ENCODE data around the gene CBX3. TPM values are rescaled to one million over a fixed set of nuclear protein-coding genes. Genes with fewer than 3 reads are reported as not detected.

The CBX3 gene
- total RNA-seq, 3 donors from 2014 or later (not counting 1 experiment from before 2014, with no cell fraction given): 103 to 126 (median 109) TPM

DNA sequence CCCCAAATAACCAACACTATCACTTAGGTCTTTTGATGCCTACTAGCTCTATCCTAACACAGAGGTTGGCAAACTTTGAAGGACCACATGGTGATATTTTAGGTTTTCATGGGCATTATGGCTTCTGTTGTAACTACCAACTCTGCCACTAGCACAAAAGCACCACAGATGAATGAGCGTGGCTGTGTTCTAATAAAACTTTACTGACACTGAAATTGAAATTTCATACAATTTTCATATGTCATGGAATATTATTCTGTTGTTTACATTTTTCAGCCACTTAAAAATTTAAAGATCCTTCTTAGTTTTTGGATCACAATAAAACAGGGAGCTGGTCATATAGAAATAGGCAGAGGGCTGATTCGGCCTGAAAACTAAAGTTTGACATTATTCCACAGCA is 26.4 kb downstream of the CBX3 start:
- Histone ChIP-seq H3K9me3 (ENCODE audit: control insufficient read depth, insufficient read depth, low read length) (no peaks in the 10 kb centered on the region), H3K36me3 (ENCODE audit: control insufficient read depth, insufficient read depth, low read length) (no peaks in the 10 kb centered on the region), H3K4me3 (ENCODE audit: low read length) (no peak overlapping the region), H3K4me1 (ENCODE audit: control insufficient read depth, insufficient read depth, low read length) (no peaks in the 10 kb centered on the region), H3K27ac (ENCODE audit: low read length) (no peak overlapping the region), H3K27me3 (ENCODE audit: control insufficient read depth, insufficient read depth, low read length) (peaks cover 3% of the 10 kb centered on the region)
- Mint-ChIP-seq H3K27ac (no peak overlapping the region), H3K27me3 (ENCODE audit: low read depth in 2 of 2) (peaks cover 0 to 11% of the 10 kb centered on the region in 2 donors), H3K9me3 (no peaks in the 10 kb centered on the region), H3K4me1 (no peaks in the 10 kb centered on the region), H3K36me3 (no peaks in the 10 kb centered on the region), H3K4me3 (no peak overlapping the region)
- intact Hi-C loops (cut with micrococcal nuclease): no loop called here
- ATAC-seq (no peak), DNase-seq (no peak)
- TF ChIP-seq, protein P1, sequence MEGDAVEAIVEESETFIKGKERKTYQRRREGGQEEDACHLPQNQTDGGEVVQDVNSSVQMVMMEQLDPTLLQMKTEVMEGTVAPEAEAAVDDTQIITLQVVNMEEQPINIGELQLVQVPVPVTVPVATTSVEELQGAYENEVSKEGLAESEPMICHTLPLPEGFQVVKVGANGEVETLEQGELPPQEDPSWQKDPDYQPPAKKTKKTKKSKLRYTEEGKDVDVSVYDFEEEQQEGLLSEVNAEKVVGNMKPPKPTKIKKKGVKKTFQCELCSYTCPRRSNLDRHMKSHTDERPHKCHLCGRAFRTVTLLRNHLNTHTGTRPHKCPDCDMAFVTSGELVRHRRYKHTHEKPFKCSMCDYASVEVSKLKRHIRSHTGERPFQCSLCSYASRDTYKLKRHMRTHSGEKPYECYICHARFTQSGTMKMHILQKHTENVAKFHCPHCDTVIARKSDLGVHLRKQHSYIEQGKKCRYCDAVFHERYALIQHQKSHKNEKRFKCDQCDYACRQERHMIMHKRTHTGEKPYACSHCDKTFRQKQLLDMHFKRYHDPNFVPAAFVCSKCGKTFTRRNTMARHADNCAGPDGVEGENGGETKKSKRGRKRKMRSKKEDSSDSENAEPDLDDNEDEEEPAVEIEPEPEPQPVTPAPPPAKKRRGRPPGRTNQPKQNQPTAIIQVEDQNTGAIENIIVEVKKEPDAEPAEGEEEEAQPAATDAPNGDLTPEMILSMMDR (IDR thresholded peaks at IDR 0.05): no peak
- WGBS (ENCODE audit: insufficient coverage): 95% methylated on average over 2 of the region's 2 CpGs

DNA sequence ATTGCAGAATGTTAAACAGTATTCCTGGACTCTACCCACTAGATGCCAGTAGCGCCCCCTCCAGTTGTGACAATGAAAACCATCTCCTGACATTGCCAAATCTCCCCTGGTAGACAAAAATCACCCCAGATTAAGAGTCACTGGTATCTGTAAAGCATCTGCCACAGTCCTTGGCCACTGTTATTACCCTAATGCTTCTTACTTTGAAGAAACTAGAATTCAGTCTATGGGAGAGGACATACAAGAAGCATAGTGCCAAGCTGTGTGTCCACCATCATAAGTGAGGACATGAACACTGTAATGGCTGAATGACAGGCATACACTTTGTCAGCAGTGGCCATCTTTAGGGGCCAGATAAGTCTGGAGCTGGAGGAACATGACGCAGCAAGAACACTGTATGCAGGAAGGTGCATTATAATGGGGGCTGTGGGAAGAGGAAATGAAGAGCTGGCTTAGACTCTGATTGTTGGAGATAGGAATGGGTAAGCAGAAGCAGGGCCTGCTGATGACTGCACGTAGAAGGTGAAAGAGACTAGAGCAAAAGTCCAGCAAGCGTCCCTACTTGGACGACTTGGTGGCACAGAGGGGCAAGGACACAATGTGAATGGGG is 32.5 kb downstream of the CBX3 start:
- no peak for DNase-seq
- ATAC-seq: no peak
- no peaks in the 10 kb centered on the region for H3K9me3 Mint-ChIP-seq
- no peak overlapping the region for H3K27ac ChIP-seq (ENCODE audit: low read length)
- intact Hi-C loops (cut with micrococcal nuclease): no loop called here
- H3K36me3 Mint-ChIP-seq: no peaks in the 10 kb centered on the region
- no peak overlapping the region for H3K4me3 ChIP-seq (ENCODE audit: low read length)
- H3K27ac Mint-ChIP-seq: no peak overlapping the region
- no peaks in the 10 kb centered on the region for H3K36me3 ChIP-seq (ENCODE audit: control insufficient read depth, insufficient read depth, low read length)
- TF ChIP-seq, protein P1 (IDR thresholded peaks at IDR 0.05): no peak
- H3K4me3 Mint-ChIP-seq: no peak overlapping the region
- no peaks in the 10 kb centered on the region for H3K9me3 ChIP-seq (ENCODE audit: control insufficient read depth, insufficient read depth, low read length)
- 46% methylated on average over 5 of the region's 5 CpGs for WGBS (ENCODE audit: insufficient coverage)
- no peaks in the 10 kb centered on the region for H3K27me3 ChIP-seq (ENCODE audit: control insufficient read depth, insufficient read depth, low read length)
- no peaks in the 10 kb centered on the region for H3K4me1 ChIP-seq (ENCODE audit: control insufficient read depth, insufficient read depth, low read length)
- H3K4me1 Mint-ChIP-seq: no peaks in the 10 kb centered on the region
- H3K27me3 Mint-ChIP-seq (ENCODE audit: low read depth in 2 of 2): peaks cover 0 to 8% of the 10 kb centered on the region in 2 donors

DNA sequence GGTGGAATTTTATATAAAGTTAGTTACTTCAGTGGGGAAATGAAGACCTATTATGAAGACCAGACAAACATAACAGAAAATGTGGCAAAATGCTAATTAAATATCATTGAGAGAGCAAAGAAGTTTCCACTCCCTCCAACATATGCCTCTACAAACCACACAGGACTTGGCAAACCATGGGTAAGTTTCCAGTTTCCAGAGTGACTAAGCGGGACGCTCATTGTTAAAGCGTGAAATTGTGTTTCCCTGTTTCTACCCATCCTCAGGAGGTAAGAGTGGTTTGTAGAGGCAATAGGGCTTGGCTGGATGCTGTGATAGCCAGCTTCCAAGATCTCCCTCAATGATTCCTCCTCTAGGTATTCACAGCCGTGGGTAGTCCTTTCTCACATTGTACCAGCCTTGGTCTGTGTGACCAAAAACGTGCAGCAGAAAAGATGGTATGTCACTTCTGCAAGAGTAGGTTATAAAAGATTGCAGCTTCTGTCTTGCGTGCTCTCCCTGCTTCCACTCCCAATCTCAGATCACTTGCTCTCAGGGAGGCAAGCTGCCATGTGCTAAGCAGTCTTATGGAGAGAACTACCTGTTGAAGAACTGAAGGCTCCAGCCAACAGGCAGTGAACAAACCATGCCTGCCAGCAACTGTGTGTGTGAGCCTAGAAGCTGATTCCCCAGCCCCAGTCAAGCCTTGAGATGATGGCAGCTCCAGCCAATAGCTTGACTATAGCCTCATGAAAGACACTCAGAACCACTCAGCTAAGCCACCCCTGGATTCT is 35.7 kb downstream of the CBX3 start:
- Histone ChIP-seq H3K4me1 (ENCODE audit: control insufficient read depth, insufficient read depth, low read length) (no peaks in the 10 kb centered on the region), H3K4me3 (ENCODE audit: low read length) (no peak overlapping the region), H3K36me3 (ENCODE audit: control insufficient read depth, insufficient read depth, low read length) (no peaks in the 10 kb centered on the region), H3K27ac (ENCODE audit: low read length) (no peak overlapping the region), H3K9me3 (ENCODE audit: control insufficient read depth, insufficient read depth, low read length) (no peaks in the 10 kb centered on the region), H3K27me3 (ENCODE audit: control insufficient read depth, insufficient read depth, low read length) (no peaks in the 10 kb centered on the region)
- WGBS (ENCODE audit: insufficient coverage): 100% methylated on average over 3 of the region's 6 CpGs
- intact Hi-C loops (cut with micrococcal nuclease): no loop called here
- Mint-ChIP-seq H3K36me3 (no peaks in the 10 kb centered on the region), H3K4me1 (no peaks in the 10 kb centered on the region), H3K27me3 (ENCODE audit: low read depth in 2 of 2) (peaks cover 0 to 7% of the 10 kb centered on the region in 2 donors), H3K9me3 (no peaks in the 10 kb centered on the region), H3K4me3 (no peak overlapping the region), H3K27ac (no peak overlapping the region)
- ATAC-seq: no peak
- TF ChIP-seq, protein P1 (IDR thresholded peaks at IDR 0.05): no peak
- no peak for DNase-seq

Measured in natural killer cell (primary cell).